ENCODE data around the gene TMEM52B.

DNA sequence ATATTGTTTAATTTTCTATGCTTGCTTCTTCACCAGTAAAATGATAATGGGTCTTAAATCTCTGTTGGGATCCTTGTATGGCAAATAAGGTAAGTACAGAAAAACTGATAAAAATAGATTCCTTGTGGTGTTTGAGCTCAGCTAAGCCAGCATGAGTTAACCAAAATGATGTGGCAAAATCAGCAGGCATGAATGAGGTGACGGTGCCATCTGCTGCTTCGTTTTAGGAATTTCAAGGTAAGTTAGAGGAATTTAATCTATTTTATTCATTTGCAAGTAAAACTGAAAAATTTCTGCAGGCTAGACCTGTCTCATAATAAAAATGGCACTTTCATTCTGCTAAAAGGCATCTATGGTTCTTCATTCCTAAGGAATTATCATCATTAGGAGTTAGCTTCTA, 38.8 kb upstream of the TMEM52B start:
- TF ChIP-seq, protein P1, sequence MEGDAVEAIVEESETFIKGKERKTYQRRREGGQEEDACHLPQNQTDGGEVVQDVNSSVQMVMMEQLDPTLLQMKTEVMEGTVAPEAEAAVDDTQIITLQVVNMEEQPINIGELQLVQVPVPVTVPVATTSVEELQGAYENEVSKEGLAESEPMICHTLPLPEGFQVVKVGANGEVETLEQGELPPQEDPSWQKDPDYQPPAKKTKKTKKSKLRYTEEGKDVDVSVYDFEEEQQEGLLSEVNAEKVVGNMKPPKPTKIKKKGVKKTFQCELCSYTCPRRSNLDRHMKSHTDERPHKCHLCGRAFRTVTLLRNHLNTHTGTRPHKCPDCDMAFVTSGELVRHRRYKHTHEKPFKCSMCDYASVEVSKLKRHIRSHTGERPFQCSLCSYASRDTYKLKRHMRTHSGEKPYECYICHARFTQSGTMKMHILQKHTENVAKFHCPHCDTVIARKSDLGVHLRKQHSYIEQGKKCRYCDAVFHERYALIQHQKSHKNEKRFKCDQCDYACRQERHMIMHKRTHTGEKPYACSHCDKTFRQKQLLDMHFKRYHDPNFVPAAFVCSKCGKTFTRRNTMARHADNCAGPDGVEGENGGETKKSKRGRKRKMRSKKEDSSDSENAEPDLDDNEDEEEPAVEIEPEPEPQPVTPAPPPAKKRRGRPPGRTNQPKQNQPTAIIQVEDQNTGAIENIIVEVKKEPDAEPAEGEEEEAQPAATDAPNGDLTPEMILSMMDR (IDR thresholded peaks at IDR 0.05): peak in 5 of 6 experiments; percentile 35 to 79 (median 66)
- no peak for TF ChIP-seq POLR2A (IDR thresholded peaks at IDR 0.05)

All from esophagus squamous epithelium (tissue), 4 donors.